ENCODE data around the gene HSPA9. TPM values are rescaled to one million over a fixed set of nuclear protein-coding genes. Genes with fewer than 3 reads are reported as not detected.

HSPA9 gene
- total RNA-seq, 1 experiment from 2014 or later = 414 TPM

DNA sequence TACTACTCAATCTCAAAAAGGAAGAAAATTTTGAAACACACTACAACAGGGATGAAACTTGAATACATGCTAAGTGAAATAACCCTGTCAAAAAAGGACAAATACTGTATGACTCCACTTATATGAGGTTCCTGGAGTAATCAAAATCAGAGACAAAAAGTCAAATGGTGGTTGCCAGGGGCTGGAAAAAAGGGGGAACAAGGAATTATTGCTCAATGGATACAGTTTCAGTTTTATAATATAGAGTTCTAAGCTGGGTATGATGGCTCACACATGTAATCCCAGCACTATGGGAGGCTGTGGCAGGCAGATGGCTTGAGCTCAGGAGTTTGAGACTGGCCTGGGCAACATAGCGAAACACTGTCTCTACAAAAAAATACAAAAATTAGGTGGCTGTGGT is 61.2 kb downstream of the HSPA9 start:
- CTCF ChIA-PET = interaction anchor here (0.9 to 1.0 kb wide), 2 partner anchors 10 to 34 kb away, joined by 3 read pairs; no protein-coding TSS in a partner anchor

DNA sequence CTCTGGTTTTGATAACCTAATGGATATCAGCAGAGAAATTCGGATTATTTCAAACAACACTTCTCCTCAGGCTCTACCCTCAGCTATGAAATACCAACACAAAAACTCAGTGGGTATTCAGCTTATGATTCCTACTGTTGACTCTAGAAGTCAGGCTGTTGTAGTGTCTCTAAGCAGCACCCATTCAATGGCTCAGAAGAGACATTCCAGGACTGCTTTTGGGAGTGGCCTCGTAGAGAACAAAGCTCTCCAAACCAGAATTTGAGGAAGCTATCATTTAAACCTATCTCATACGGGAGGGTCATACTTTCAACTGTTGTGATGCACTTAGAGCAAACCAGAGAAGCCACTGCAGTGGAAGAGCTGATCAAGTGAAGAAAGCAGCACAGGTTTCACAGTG is 66.2 kb downstream of the HSPA9 start:
- Mint-ChIP-seq H3K27ac (no peak overlapping the region), H3K27me3 (ENCODE audit: low read depth) (no peaks in the 10 kb centered on the region), H3K4me1 (no peaks in the 10 kb centered on the region), H3K9me3 (no peaks in the 10 kb centered on the region), H3K36me3 (peaks cover 57% of the 10 kb centered on the region), H3K4me3 (no peak overlapping the region)
- ChIA-PET POLR2A (no interaction called here), CTCF (no interaction called here)
- DNase-seq (ENCODE audit: low spot score) = no peak
- no peak for ATAC-seq
- TF ChIP-seq, protein P1, sequence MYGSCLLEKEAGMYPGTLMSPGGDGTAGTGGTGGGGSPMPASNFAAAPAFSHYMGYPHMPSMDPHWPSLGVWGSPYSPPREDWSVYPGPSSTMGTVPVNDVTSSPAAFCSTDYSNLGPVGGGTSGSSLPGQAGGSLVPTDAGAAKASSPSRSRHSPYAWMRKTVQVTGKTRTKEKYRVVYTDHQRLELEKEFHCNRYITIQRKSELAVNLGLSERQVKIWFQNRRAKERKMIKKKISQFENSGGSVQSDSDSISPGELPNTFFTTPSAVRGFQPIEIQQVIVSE (CRISPR knock-in tag; IDR thresholded peaks at IDR 0.05; ENCODE audit: borderline replicate concordance) = no peak
- no peak for TF ChIP-seq MAX (CRISPR knock-in tag; IDR thresholded peaks at IDR 0.05)
- no peak for TF ChIP-seq ZNF423 (CRISPR knock-in tag; IDR thresholded peaks at IDR 0.05)
- no peak for TF ChIP-seq FOXP1 (CRISPR knock-in tag; IDR thresholded peaks at IDR 0.05; ENCODE audit: borderline replicate concordance)
- TF ChIP-seq, protein P2, sequence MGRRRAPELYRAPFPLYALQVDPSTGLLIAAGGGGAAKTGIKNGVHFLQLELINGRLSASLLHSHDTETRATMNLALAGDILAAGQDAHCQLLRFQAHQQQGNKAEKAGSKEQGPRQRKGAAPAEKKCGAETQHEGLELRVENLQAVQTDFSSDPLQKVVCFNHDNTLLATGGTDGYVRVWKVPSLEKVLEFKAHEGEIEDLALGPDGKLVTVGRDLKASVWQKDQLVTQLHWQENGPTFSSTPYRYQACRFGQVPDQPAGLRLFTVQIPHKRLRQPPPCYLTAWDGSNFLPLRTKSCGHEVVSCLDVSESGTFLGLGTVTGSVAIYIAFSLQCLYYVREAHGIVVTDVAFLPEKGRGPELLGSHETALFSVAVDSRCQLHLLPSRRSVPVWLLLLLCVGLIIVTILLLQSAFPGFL (CRISPR knock-in tag; IDR thresholded peaks at IDR 0.05; ENCODE audit: borderline replicate concordance) = no peak

More for the DNA sequence above, 61.2 kb downstream of the HSPA9 start:
- Mint-ChIP-seq H3K4me1 (no peaks in the 10 kb centered on the region), H3K36me3 (peaks cover 84% of the 10 kb centered on the region), H3K27ac (no peak overlapping the region), H3K27me3 (ENCODE audit: low read depth) (no peaks in the 10 kb centered on the region), H3K4me3 (no peak overlapping the region), H3K9me3 (no peaks in the 10 kb centered on the region)
- no peak for DNase-seq (ENCODE audit: low spot score)
- no peak for ATAC-seq
- POLR2A ChIA-PET = no interaction called here
- TF ChIP-seq CBFB (CRISPR knock-in tag; IDR thresholded peaks at IDR 0.05; ENCODE audit: low read depth) (no peak), NFYB (CRISPR knock-in tag; conservative IDR thresholded peaks at IDR 0.05; ENCODE audit: low read depth) (no peak), SMAD3 (CRISPR knock-in tag; IDR thresholded peaks at IDR 0.05; ENCODE audit: borderline replicate concordance) (no peak), GABPB1 (CRISPR knock-in tag; IDR thresholded peaks at IDR 0.05) (no peak), ETV6 (CRISPR knock-in tag; IDR thresholded peaks at IDR 0.05) (no peak), ELF4 (CRISPR knock-in tag; IDR thresholded peaks at IDR 0.05; ENCODE audit: low read depth) (no peak), JUN (CRISPR knock-in tag; IDR thresholded peaks at IDR 0.05) (no peak), PRRX2 (CRISPR knock-in tag; IDR thresholded peaks at IDR 0.05) (no peak), FOXJ3 (CRISPR knock-in tag; IDR thresholded peaks at IDR 0.05; ENCODE audit: borderline replicate concordance) (no peak), RELA (CRISPR knock-in tag; IDR thresholded peaks at IDR 0.05; ENCODE audit: borderline replicate concordance) (no peak), ZNF219 (CRISPR knock-in tag; IDR thresholded peaks at IDR 0.05; ENCODE audit: borderline replicate concordance) (no peak), ZNF423 (CRISPR knock-in tag; IDR thresholded peaks at IDR 0.05) (no peak), FOXK1 (CRISPR knock-in tag; IDR thresholded peaks at IDR 0.05) (no peak), SMAD4 (CRISPR knock-in tag; IDR thresholded peaks at IDR 0.05) (no peak)
- TF ChIP-seq, protein P3, sequence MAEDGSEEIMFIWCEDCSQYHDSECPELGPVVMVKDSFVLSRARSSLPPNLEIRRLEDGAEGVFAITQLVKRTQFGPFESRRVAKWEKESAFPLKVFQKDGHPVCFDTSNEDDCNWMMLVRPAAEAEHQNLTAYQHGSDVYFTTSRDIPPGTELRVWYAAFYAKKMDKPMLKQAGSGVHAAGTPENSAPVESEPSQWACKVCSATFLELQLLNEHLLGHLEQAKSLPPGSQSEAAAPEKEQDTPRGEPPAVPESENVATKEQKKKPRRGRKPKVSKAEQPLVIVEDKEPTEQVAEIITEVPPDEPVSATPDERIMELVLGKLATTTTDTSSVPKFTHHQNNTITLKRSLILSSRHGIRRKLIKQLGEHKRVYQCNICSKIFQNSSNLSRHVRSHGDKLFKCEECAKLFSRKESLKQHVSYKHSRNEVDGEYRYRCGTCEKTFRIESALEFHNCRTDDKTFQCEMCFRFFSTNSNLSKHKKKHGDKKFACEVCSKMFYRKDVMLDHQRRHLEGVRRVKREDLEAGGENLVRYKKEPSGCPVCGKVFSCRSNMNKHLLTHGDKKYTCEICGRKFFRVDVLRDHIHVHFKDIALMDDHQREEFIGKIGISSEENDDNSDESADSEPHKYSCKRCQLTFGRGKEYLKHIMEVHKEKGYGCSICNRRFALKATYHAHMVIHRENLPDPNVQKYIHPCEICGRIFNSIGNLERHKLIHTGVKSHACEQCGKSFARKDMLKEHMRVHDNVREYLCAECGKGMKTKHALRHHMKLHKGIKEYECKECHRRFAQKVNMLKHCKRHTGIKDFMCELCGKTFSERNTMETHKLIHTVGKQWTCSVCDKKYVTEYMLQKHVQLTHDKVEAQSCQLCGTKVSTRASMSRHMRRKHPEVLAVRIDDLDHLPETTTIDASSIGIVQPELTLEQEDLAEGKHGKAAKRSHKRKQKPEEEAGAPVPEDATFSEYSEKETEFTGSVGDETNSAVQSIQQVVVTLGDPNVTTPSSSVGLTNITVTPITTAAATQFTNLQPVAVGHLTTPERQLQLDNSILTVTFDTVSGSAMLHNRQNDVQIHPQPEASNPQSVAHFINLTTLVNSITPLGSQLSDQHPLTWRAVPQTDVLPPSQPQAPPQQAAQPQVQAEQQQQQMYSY (CRISPR knock-in tag; IDR thresholded peaks at IDR 0.05) = no peak
- TF ChIP-seq, protein P4, sequence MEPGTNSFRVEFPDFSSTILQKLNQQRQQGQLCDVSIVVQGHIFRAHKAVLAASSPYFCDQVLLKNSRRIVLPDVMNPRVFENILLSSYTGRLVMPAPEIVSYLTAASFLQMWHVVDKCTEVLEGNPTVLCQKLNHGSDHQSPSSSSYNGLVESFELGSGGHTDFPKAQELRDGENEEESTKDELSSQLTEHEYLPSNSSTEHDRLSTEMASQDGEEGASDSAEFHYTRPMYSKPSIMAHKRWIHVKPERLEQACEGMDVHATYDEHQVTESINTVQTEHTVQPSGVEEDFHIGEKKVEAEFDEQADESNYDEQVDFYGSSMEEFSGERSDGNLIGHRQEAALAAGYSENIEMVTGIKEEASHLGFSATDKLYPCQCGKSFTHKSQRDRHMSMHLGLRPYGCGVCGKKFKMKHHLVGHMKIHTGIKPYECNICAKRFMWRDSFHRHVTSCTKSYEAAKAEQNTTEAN (CRISPR knock-in tag; IDR thresholded peaks at IDR 0.05) = no peak
- TF ChIP-seq, protein P5, sequence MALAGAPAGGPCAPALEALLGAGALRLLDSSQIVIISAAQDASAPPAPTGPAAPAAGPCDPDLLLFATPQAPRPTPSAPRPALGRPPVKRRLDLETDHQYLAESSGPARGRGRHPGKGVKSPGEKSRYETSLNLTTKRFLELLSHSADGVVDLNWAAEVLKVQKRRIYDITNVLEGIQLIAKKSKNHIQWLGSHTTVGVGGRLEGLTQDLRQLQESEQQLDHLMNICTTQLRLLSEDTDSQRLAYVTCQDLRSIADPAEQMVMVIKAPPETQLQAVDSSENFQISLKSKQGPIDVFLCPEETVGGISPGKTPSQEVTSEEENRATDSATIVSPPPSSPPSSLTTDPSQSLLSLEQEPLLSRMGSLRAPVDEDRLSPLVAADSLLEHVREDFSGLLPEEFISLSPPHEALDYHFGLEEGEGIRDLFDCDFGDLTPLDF (CRISPR knock-in tag; IDR thresholded peaks at IDR 0.05) = no peak
- TF ChIP-seq, protein P6, sequence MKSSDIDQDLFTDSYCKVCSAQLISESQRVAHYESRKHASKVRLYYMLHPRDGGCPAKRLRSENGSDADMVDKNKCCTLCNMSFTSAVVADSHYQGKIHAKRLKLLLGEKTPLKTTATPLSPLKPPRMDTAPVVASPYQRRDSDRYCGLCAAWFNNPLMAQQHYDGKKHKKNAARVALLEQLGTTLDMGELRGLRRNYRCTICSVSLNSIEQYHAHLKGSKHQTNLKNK (CRISPR knock-in tag; IDR thresholded peaks at IDR 0.05) = no peak
- TF ChIP-seq, protein P7, sequence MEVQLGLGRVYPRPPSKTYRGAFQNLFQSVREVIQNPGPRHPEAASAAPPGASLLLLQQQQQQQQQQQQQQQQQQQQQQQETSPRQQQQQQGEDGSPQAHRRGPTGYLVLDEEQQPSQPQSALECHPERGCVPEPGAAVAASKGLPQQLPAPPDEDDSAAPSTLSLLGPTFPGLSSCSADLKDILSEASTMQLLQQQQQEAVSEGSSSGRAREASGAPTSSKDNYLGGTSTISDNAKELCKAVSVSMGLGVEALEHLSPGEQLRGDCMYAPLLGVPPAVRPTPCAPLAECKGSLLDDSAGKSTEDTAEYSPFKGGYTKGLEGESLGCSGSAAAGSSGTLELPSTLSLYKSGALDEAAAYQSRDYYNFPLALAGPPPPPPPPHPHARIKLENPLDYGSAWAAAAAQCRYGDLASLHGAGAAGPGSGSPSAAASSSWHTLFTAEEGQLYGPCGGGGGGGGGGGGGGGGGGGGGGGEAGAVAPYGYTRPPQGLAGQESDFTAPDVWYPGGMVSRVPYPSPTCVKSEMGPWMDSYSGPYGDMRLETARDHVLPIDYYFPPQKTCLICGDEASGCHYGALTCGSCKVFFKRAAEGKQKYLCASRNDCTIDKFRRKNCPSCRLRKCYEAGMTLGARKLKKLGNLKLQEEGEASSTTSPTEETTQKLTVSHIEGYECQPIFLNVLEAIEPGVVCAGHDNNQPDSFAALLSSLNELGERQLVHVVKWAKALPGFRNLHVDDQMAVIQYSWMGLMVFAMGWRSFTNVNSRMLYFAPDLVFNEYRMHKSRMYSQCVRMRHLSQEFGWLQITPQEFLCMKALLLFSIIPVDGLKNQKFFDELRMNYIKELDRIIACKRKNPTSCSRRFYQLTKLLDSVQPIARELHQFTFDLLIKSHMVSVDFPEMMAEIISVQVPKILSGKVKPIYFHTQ (CRISPR knock-in tag; IDR thresholded peaks at IDR 0.05) = no peak

Data from WTC11 (cell line).